Left colon (tissue), 2 donors: ENCODE data around the gene ABLIM1. TPM values are rescaled to one million over a fixed set of nuclear protein-coding genes. Genes with fewer than 3 reads are reported as not detected.

ENCODE experiments used
- ATAC-seq: fragments of 200-7000 bp; cut with Tn5 transposase; one replicate; pipeline ENCODE4 v1.9.1; 2020; ENCODE audit warnings: mild to moderate bottlenecking, moderate library complexity
- DNase-seq, 2 donors: peaks; one replicate each; pipeline ENCODE4 v3.0.0-alpha.2; 2020
- intact Hi-C, 2 donors: fragments of 100-400 bp; cut with DNase I in 1 of 2; cut with micrococcal nuclease in 1 of 2; formaldehyde crosslinking; loops; one replicate each; pipeline versions ENCODE4 v1.11.2 to v1.14.0; 2022; cut with DNase I, micrococcal nuclease
- total RNA-seq, 2 donors: library from RNA; stranded (reverse); fragmentation: NEBNext Ultra II Directional; extraction: Animal tissue kit (Norgen Biotek cat#: 25700); gene quantifications; one replicate each; pipeline ENCODE4 v1.2.1, GENCODE V29; 2021
- donor health status: DM: no; HTN: no; CAD: no.
- donor health status: DM: yes; HTN: yes; CAD: no.

ABLIM1 gene
- total RNA-seq, 2 donors from 2014 or later, result 107 to 118 TPM

GRCh38 chr10:114398587-114399331 lies 259.3 kb downstream of the ABLIM1 start:
- no peak for DNase-seq
- ATAC-seq, result no peak
- intact Hi-C loops, result no loop called here

- intact Hi-C loops, result no loop called here
- ATAC-seq (peak; percentile 27), DNase-seq (no peak)
Observed at GRCh38 chr10:114397651-114398145, 260.4 kb downstream of the ABLIM1 start.

GRCh38 chr10:114396464-114396863 lies 261.6 kb downstream of the ABLIM1 start:
- intact Hi-C loops, result no loop called here
- ATAC-seq (no peak), DNase-seq (no peak)

GRCh38 chr10:114395366-114396022 lies 262.6 kb downstream of the ABLIM1 start:
- intact Hi-C loops, result no loop called here
- ATAC-seq, result no peak
- no peak for DNase-seq

GRCh38 chr10:114394531-114394930 lies 263.5 kb downstream of the ABLIM1 start:
- no peak for DNase-seq
- intact Hi-C loops, result no loop called here

GRCh38 chr10:114393886-114394285 lies 264.2 kb downstream of the ABLIM1 start:
- no peak for DNase-seq
- ATAC-seq, result no peak
- intact Hi-C loops, result no loop called here

More at GRCh38 chr10:114394531-114394930, 263.5 kb downstream of the ABLIM1 start:
- no peak for ATAC-seq

- ATAC-seq (no peak), DNase-seq (no peak)
- intact Hi-C loops, result no loop called here
Observed at GRCh38 chr10:114393482-114393881, 264.6 kb downstream of the ABLIM1 start.

GRCh38 chr10:114392112-114392835 lies 265.8 kb downstream of the ABLIM1 start:
- DNase-seq (no peak), ATAC-seq (no peak)
- intact Hi-C loops, result no loop called here

GRCh38 chr10:114391599-114391998 lies 266.5 kb downstream of the ABLIM1 start:
- DNase-seq (no peak), ATAC-seq (no peak)
- intact Hi-C loops, result no loop called here

GRCh38 chr10:114389426-114389825 lies 268.6 kb downstream of the ABLIM1 start:
- ATAC-seq (no peak), DNase-seq (no peak)
- intact Hi-C loops, result no loop called here

- ATAC-seq, result no peak
- intact Hi-C loops, result no loop called here
- no peak for DNase-seq
Observed at GRCh38 chr10:114388275-114388674, 269.8 kb downstream of the ABLIM1 start.

GRCh38 chr10:114387784-114388183 lies 270.3 kb downstream of the ABLIM1 start:
- no peak for DNase-seq
- intact Hi-C loops, result no loop called here
- no peak for ATAC-seq

GRCh38 chr10:114386452-114386851 lies 271.6 kb downstream of the ABLIM1 start:
- intact Hi-C loops, result no loop called here
- ATAC-seq (no peak), DNase-seq (no peak)

GRCh38 chr10:114385557-114385956 lies 272.5 kb downstream of the ABLIM1 start:
- DNase-seq (no peak), ATAC-seq (no peak)
- intact Hi-C loops, result no loop called here

GRCh38 chr10:114384601-114385000 lies 273.5 kb downstream of the ABLIM1 start:
- ATAC-seq (no peak), DNase-seq (no peak)
- intact Hi-C loops, result no loop called here

GRCh38 chr10:114384181-114384580 lies 273.9 kb downstream of the ABLIM1 start:
- ATAC-seq (no peak), DNase-seq (no peak)
- intact Hi-C loops, result no loop called here
